Spleen (tissue), 11 donors: ENCODE measurements around the gene FCN3. TPM values are rescaled to one million over a fixed set of nuclear protein-coding genes. Genes with fewer than 3 reads are reported as not detected.

Source experiments
- DNase-seq: peaks from one replicate; pipeline ENCODE4 v3.0.0-alpha.2; 2020
- H3K27ac ChIP-seq, 8 donors: fragments of 200-600 bp; sonication (generic) in 7 of 8; 1 replicate in 4 of 8; 2 replicates in 4 of 8; pipeline versions ENCODE4 v1.5.0 to v1.8.0; 2016 to 2021; ENCODE audit warnings: inconsistent platforms in 4 of 8, mild to moderate bottlenecking in 4 of 8, moderate library complexity in 1 of 8
- H3K27me3 ChIP-seq, 7 donors: fragments of 200-600 bp; sonication (generic) in 6 of 7; replicated peaks in 1 of 7; 1 replicate in 4 of 7; 2 replicates in 3 of 7; pipeline versions ENCODE4 v1.5.0 to v1.8.0; 2016 to 2021; ENCODE audit warnings: inconsistent platforms in 3 of 7, mild to moderate bottlenecking in 1 of 7
- H3K36me3 ChIP-seq, 6 donors: fragments of 200-600 bp; sonication (generic) in 5 of 6; 1 replicate in 4 of 6; 2 replicates in 2 of 6; pipeline versions ENCODE4 v1.5.0 to v1.8.0; 2016 to 2021; ENCODE audit warnings: inconsistent platforms in 2 of 6
- H3K4me1 ChIP-seq, 6 donors: fragments of 200-600 bp; sonication (generic) in 5 of 6; 1 replicate in 3 of 6; 2 replicates in 3 of 6; pipeline versions ENCODE4 v1.5.0 to v1.8.0; 2016 to 2021; ENCODE audit warnings: inconsistent platforms in 3 of 6
- H3K4me3 ChIP-seq, 8 donors: fragments of 200-600 bp; sonication (generic) in 7 of 8; 1 replicate in 4 of 8; 2 replicates in 4 of 8; pipeline versions ENCODE4 v1.5.0 to v1.8.0; 2016 to 2021; ENCODE audit warnings: inconsistent platforms in 4 of 8, mild to moderate bottlenecking in 4 of 8, moderate library complexity in 2 of 8
- H3K9me3 ChIP-seq, 8 donors: fragments of 200-600 bp; sonication (generic) in 7 of 8; 1 replicate in 4 of 8; 2 replicates in 4 of 8; pipeline versions ENCODE4 v1.5.0 to v1.8.0; 2016 to 2021; ENCODE audit warnings: inconsistent platforms in 4 of 8
- POLR2A ChIP-seq, 3 donors: fragments of 450-650 bp; IDR thresholded peaks; one replicate each; pipeline ENCODE4 v1.5.1; 2017; ENCODE audit warnings: antibody characterized with exemption in 3 of 3, mild to moderate bottlenecking in 1 of 3
- POLR2AphosphoS5 ChIP-seq, 3 donors: sonication (generic); formaldehyde crosslinking; IDR thresholded peaks; one replicate each; pipeline ENCODE4 v1.5.1; 2017; ENCODE audit warnings: antibody characterized with exemption in 3 of 3
- WGBS, 5 donors: extraction: QIAGEN DNeasy Blood & Tissue Kit in 3 of 5; methylation state at CpG; one replicate each; pipeline versions ENCODE4 v1.1.5 to v1.1.7; 2013 to 2018; 5-methylcytosine and 5-hydroxymethylcytosine counted together
- intact Hi-C: fragments of 100-400 bp; cut with DNase I; formaldehyde crosslinking; loops from one replicate; pipeline ENCODE4 v1.15.0; 2023; ENCODE audit warnings: low total_unique reads
- polyA plus RNA-seq, 3 donors: library from polyadenylated mRNA; stranded (reverse); fragments of 200-250 nt; gene quantifications; one replicate each; pipeline ENCODE4 v1.2.1, GENCODE V29; 2013
- total RNA-seq, 7 donors: library from RNA; depleted of rRNA in 3 of 7; stranded (reverse); fragments of >200 nt in 3 of 7; fragmentation: NEBNext Ultra II Directional in 4 of 7; extraction: Animal tissue kit (Norgen Biotek cat#: 25700) in 4 of 7; gene quantifications; one replicate each; pipeline versions ENCODE4 v1.1.0 to v1.2.1, GENCODE V29; 2016 to 2021
- TF ChIP-seq, protein P1 (sequence below), 11 experiments: fragments of 200-600 bp in 7 of 11; fragments of 450-650 bp in 4 of 11; sonication (generic) in 4 of 11; IDR thresholded peaks in 8 of 11; conservative IDR thresholded peaks in 3 of 11; 1 replicate in 7 of 11; 2 replicates in 4 of 11; pipeline versions ENCODE4 v1.4.0 to v1.8.0; 2016 to 2021; ENCODE audit warnings: antibody characterized with exemption in 11 of 11, inconsistent platforms in 4 of 11, mild to moderate bottlenecking in 1 of 11
- donor health status: healthy with polysubstance abuse.
- donor health status: DM: no; HTN: no; CAD: no; lungs with moderate emphysema.
- donor health status: DM: no; HTN: no; CAD: no.
- donor health status: Bipolar disorder and iron deficiency.
- donor health status: healthy.
- donor health status: DM: no; HTN: no; CAD: no.
- donor health status: DM: yes; HTN: yes; CAD: no.

FCN3 gene
- total and polyA plus RNA-seq, 10 donors = 3.7 to 21.7 (median 9.2) TPM

DNA sequence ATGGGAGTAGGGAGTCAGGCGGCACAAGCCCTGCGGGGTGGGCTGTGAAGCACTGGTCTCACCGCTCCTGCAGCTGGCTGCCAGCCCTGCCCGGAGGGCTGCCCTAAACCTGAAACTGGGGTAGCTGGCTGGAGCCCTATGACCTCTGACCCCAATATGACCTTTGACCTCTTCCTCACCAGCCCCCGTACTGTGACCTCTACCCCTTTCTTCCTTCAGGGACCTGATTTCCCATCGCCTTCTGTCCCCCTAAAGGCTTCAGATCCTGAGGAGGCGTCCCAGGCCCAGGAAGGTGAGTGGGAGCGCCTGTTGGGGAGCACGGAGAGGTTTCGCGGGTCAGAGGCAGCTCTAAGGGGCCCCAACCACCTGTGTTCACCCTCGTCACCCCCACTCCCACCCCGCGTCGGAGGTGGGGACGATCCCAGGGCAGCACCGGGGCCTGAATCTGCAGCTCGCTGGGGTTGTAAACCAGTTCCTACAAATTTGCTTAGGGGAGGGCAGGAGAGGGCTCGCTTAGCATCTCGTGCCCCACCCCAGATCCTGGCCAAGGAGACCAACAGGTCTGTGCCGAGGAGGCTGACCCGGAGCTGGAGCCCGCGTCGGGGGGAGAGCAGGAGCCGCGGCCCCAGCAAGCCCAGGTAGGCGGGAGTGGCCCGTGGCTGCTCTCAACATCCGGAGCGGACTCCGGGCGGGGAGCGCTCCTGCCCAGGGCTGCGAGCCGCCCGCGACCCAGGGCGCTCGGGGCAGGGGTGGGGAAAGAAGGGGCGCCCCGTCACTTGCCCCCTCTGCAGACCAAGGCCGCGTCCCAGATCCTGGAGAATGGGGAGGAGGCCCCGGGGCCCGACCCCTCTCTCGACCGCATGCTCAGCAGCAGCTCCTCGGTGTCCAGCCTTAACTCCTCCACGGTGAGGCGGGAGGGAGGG, 25.5 kb downstream of the FCN3 start:
- WGBS, 5 donors = 41 to 84% (median 47%) methylated on average over 11 to 51 of the region's 51 CpGs
- Histone ChIP-seq H3K36me3 (peaks cover 0 to 88% (median 43%) of the 10 kb centered on the region in 6 donors), H3K4me1 (peaks cover 0 to 72% (median 34%) of the 10 kb centered on the region in 6 donors), H3K27ac (peak overlapping the region in 2 of 8 donors; percentile 42 to 56), H3K4me3 (peak overlapping the region; percentile 14 to 67 (median 32)), H3K27me3 (peaks cover 0 to 23% (median 0%) of the 10 kb centered on the region in 7 donors), H3K9me3 (no peaks in the 10 kb centered on the region)
- TF ChIP-seq, protein P1, sequence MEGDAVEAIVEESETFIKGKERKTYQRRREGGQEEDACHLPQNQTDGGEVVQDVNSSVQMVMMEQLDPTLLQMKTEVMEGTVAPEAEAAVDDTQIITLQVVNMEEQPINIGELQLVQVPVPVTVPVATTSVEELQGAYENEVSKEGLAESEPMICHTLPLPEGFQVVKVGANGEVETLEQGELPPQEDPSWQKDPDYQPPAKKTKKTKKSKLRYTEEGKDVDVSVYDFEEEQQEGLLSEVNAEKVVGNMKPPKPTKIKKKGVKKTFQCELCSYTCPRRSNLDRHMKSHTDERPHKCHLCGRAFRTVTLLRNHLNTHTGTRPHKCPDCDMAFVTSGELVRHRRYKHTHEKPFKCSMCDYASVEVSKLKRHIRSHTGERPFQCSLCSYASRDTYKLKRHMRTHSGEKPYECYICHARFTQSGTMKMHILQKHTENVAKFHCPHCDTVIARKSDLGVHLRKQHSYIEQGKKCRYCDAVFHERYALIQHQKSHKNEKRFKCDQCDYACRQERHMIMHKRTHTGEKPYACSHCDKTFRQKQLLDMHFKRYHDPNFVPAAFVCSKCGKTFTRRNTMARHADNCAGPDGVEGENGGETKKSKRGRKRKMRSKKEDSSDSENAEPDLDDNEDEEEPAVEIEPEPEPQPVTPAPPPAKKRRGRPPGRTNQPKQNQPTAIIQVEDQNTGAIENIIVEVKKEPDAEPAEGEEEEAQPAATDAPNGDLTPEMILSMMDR (IDR thresholded peaks at IDR 0.05 in 8 of 11, conservative IDR thresholded peaks at IDR 0.05 in 3 of 11) = no peak
- TF ChIP-seq POLR2A (IDR thresholded peaks at IDR 0.05) = no peak
- peak in 1 of 3 donors; percentile 42 for TF ChIP-seq POLR2AphosphoS5 (IDR thresholded peaks at IDR 0.05)
- intact Hi-C loops = no loop called here
- DNase-seq = peak; percentile 84

DNA sequence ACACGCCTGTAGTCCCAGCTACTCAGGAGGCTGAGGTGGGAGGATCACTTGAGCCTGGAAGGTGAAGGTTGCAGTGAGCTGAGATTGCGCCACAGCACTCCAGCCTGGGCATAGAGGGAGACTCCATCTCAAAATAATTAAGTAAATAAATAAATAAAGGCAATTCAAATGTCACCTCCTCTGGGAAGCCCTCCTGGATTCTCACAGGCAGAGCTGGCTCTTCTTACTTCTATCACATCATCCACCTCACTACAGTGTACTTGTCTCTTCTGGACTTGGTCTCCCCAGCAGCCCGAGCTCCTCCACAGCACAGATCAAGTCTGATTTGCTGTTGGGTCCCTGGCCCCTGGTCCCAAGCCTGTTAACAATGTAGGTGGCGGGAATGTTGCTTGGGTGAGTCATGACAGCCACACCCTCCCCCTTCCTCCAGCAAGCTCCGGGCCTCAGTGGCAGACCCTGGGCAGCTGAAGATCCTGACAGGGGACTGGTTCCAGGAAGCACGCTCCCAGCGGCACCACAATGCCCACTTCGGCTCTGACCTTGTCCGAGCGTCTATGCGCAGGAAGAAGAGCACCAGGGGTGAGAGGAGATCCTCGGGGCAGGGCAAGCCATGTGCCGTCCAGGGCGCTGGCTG, 27.5 kb downstream of the FCN3 start:
- H3K4me3 ChIP-seq = no peak overlapping the region
- H3K4me1 ChIP-seq = peaks cover 0 to 92% (median 49%) of the 10 kb centered on the region in 6 donors
- H3K27me3 ChIP-seq = peaks cover 0 to 23% (median 0%) of the 10 kb centered on the region in 7 donors
- intact Hi-C loops = no loop called here
- 65 to 86% (median 77%) methylated on average over 14 of the region's 14 CpGs for WGBS, 5 donors
- no peaks in the 10 kb centered on the region for H3K9me3 ChIP-seq
- peak overlapping the region in 1 of 8 donors; percentile 33 for H3K27ac ChIP-seq
- TF ChIP-seq, protein P1 (IDR thresholded peaks at IDR 0.05 in 8 of 11, conservative IDR thresholded peaks at IDR 0.05 in 3 of 11) = no peak
- TF ChIP-seq POLR2AphosphoS5 (IDR thresholded peaks at IDR 0.05) (peak in 2 of 3 donors; percentile 47 to 61), POLR2A (IDR thresholded peaks at IDR 0.05) (no peak)
- DNase-seq = no peak
- H3K36me3 ChIP-seq = peaks cover 0 to 68% (median 32%) of the 10 kb centered on the region in 6 donors

DNA sequence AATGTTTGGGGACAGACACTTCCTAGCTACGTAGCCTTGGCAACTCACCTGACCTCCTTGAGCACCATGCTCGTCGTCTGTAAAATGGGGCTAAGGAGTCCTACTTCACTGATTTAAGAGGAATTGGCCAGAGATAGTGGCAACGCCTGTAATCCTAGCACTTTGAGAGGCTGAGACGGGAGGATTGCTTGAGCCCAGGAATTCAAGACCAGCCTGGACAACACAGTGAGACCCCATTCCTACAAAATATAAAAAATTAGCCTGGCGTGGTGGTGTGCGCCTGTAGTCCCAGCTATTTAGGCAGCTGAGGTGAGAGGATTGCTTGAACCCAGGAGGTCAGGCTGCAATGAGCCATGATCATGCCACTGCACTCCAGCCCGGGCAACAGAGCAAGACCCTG, 28.3 kb downstream of the FCN3 start:
- Histone ChIP-seq H3K36me3 (peaks cover 0 to 61% (median 31%) of the 10 kb centered on the region in 6 donors), H3K4me3 (no peak overlapping the region), H3K27me3 (peaks cover 0 to 23% (median 0%) of the 10 kb centered on the region in 7 donors), H3K27ac (no peak overlapping the region), H3K9me3 (no peaks in the 10 kb centered on the region), H3K4me1 (peaks cover 6 to 98% (median 52%) of the 10 kb centered on the region in 6 donors)
- 91 to 96% (median 92%) methylated on average over 8 of the region's 8 CpGs for WGBS, 5 donors
- DNase-seq = no peak
- intact Hi-C loops = no loop called here
- TF ChIP-seq POLR2A (IDR thresholded peaks at IDR 0.05) = no peak
- TF ChIP-seq, protein P1 (IDR thresholded peaks at IDR 0.05 in 8 of 11, conservative IDR thresholded peaks at IDR 0.05 in 3 of 11) = no peak
- TF ChIP-seq POLR2AphosphoS5 (IDR thresholded peaks at IDR 0.05) = no peak
